BJ (cell line): Measurements from ENCODE around the gene PTRH2. TPM values are rescaled to one million over a fixed set of nuclear protein-coding genes. Genes with fewer than 3 reads are reported as not detected.

ENCODE experiments used
- CTCF ChIA-PET: fragments of 350-600 bp; formaldehyde crosslinking; extraction: SDS; loops from one replicate; lab custom pipeline; 2021; ENCODE audit warnings: antibody characterized with exemption, inconsistent platforms; lab: Yijun Ruan, JAX
- POLR2A ChIA-PET: fragments of 300-600 bp; sonication (Branson Sonifier 250); formaldehyde crosslinking; extraction: SDS; loops from one replicate; lab custom pipeline; 2021; ENCODE audit warnings: antibody characterized with exemption; lab: Charles Lee
- DNase-seq: peaks from one replicate; pipeline ENCODE4 v3.0.0-alpha.2; 2011; ENCODE audit warnings: low read depth
- H3K27me3 ChIP-seq: 2 replicates; pipeline ENCODE4 v1.6.0; 2011; ENCODE audit warnings: low read length; ENCODE audit not compliant: control insufficient read depth, insufficient read depth
- H3K36me3 ChIP-seq: 2 replicates; pipeline ENCODE4 v1.5.1; 2011; ENCODE audit warnings: low read length; ENCODE audit not compliant: control insufficient read depth, insufficient read depth
- H3K4me3 ChIP-seq: 2 replicates; pipeline ENCODE4 v1.5.1; 2011; ENCODE audit warnings: low read depth, mild to moderate bottlenecking, control low read depth, low read length
- CTCF ChIP-seq: IDR thresholded peaks from 2 replicates; pipeline ENCODE4 v1.5.1; 2011; ENCODE audit warnings: low read depth, mild to moderate bottlenecking, control low read depth, inconsistent platforms, low read length, moderate library complexity; ENCODE audit not compliant: insufficient read depth
- polyA plus RNA-seq: library from polyadenylated mRNA; depleted of rRNA; stranded (reverse); fragments of >200 nt; gene quantifications from 2 replicates; pipeline ENCODE4 v1.2.3, GENCODE V29; 2011

PTRH2 gene
- polyA plus RNA-seq, 1 experiment: 31.4 TPM

GRCh38 chr17:59698143-59698542, 9.1 kb downstream of the PTRH2 start:
- POLR2A ChIA-PET: no interaction called here
- H3K36me3 ChIP-seq: peaks cover 19% of the 10 kb centered on the region
- CTCF ChIA-PET: no interaction called here
- H3K27me3 ChIP-seq: no peaks in the 10 kb centered on the region
- DNase-seq: no peak
- no peak overlapping the region for H3K4me3 ChIP-seq
- TF ChIP-seq CTCF: no peak

DNA sequence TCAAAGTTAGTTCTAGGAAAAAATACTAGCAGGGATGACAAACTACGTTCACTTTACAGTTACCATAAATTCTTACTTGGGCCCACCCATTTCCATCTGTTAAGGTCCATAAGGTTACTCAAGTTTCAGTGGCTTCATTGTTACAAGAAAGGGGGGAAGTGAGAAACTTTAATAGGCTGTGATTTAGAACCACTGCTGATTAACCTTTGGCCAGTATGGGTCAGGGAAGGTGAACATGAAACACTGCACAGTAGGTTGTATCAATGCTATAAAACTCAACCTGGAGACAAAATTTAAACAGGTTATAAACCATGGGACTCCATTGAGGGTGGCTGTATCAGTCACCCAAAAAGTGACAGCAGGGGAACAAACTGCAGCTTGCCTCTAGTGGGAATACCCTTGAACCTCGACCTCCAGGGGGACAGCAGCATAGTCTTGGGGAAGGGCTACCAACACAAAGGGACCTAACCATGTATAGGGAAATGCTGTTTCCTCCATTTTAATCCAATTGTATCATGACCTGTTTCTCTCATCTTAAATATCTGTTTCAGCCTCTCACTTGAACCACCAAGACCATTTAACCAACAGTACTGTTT, 10.4 kb downstream of the PTRH2 start:
- Histone ChIP-seq H3K36me3 (peaks cover 19% of the 10 kb centered on the region), H3K27me3 (no peaks in the 10 kb centered on the region), H3K4me3 (no peak overlapping the region)
- ChIA-PET CTCF (no interaction called here), POLR2A (no interaction called here)
- TF ChIP-seq CTCF: no peak
- no peak for DNase-seq

GRCh38 chr17:59695945-59696681, 11.1 kb downstream of the PTRH2 start:
- POLR2A ChIA-PET: no interaction called here
- no peak for DNase-seq
- CTCF ChIA-PET: no interaction called here
- Histone ChIP-seq H3K36me3 (peaks cover 19% of the 10 kb centered on the region), H3K4me3 (no peak overlapping the region), H3K27me3 (no peaks in the 10 kb centered on the region)
- no peak for TF ChIP-seq CTCF

DNA sequence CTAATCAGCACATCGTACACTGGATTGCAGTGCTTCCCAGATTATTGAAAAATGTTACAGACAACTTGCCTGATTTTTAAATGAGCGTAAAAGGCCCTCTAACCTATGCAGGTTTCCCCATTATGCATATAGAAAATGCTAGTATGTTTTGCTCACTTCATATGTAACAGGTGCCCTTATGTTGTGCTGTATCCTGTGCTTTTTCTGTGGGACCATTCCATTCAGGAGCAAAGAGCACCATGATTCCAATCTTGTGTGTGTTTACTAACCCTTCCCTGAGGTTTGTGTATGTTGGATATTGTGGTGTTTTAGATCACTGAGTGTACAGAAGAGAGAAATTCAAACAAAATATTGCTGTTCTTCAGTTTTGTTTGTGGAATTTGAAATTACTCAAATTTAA, 12.9 kb downstream of the PTRH2 start:
- CTCF ChIA-PET: no interaction called here
- POLR2A ChIA-PET: no interaction called here
- Histone ChIP-seq H3K4me3 (no peak overlapping the region), H3K36me3 (peaks cover 19% of the 10 kb centered on the region), H3K27me3 (no peaks in the 10 kb centered on the region)
- DNase-seq: no peak
- TF ChIP-seq CTCF: no peak

GRCh38 chr17:59693582-59693981, 13.6 kb downstream of the PTRH2 start:
- no peak overlapping the region for H3K4me3 ChIP-seq
- peaks cover 17% of the 10 kb centered on the region for H3K36me3 ChIP-seq
- TF ChIP-seq CTCF: no peak
- H3K27me3 ChIP-seq: no peaks in the 10 kb centered on the region
- POLR2A ChIA-PET: no interaction called here
- CTCF ChIA-PET: no interaction called here
- DNase-seq: no peak
